ENCODE results near the gene HABP2.

The HABP2 gene

DNA sequence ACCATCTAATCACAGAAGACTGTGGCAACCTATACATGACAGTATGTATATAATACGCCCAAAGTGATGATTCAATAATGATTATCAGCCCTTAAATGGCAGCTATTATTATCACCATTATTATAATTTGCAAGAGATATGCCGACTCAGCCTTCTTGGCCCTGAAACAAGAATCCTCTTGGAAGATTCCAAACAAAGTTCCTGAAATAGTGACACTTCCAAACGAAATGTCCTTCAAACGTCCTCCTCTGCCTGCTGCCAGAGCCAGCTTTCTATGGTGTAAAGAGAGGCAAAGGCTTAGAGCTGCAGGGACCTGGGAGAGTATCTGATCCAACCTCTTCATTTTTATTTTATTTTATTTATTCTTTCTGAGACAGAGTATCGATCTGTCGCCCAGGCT, 75.0 kb downstream of the HABP2 start:
- no peak for DNase-seq (ENCODE audit: low spot score)
- Histone ChIP-seq H3K4me2 (ENCODE audit: insufficient read depth, low read length, poor library complexity, severe bottlenecking) (no peak overlapping the region), H3K27ac (replicated peaks; ENCODE audit: low read length) (no peak overlapping the region), H2AK5ac (ENCODE audit: low read depth, low read length) (no peak overlapping the region), H3K4me1 (ENCODE audit: control insufficient read depth in 2 of 2, insufficient read depth in 1 of 2, low read depth in 1 of 2, low read length in 2 of 2) (peaks cover 6 to 12% of the 10 kb centered on the region in 2 donors), H4K91ac (ENCODE audit: low read depth, low read length, poor library complexity) (no peak overlapping the region), H2AFZ (ENCODE audit: low read length) (no peak overlapping the region), H3K36me3 (replicated peaks in 1 of 2; ENCODE audit: control insufficient read depth in 2 of 2, insufficient read depth in 2 of 2, low read length in 2 of 2) (no peaks in the 10 kb centered on the region), H3K4me3 (ENCODE audit: low read length in 2 of 2) (no peak overlapping the region), H2BK15ac (ENCODE audit: low read length) (no peak overlapping the region), H3K23ac (ENCODE audit: low read depth, low read length, poor library complexity) (no peak overlapping the region), H3K79me1 (ENCODE audit: low read depth, low read length) (no peaks in the 10 kb centered on the region), H2BK5ac (ENCODE audit: low read length) (no peak overlapping the region), H3K9ac (ENCODE audit: low read depth, low read length, poor library complexity) (no peak overlapping the region), H4K8ac (ENCODE audit: low read depth, low read length) (no peak overlapping the region), H3K27me3 (ENCODE audit: control insufficient read depth in 3 of 3, insufficient read depth in 3 of 3, low read depth in 1 of 3, low read length in 3 of 3) (peaks cover 0 to 26% (median 0%) of the 10 kb centered on the region in 3 experiments), H2BK12ac (ENCODE audit: low read length) (no peak overlapping the region), H3K18ac (ENCODE audit: low read length) (no peak overlapping the region), H3K9me3 (replicated peaks in 1 of 2; ENCODE audit: control insufficient read depth in 2 of 2, insufficient read depth in 1 of 2, low read depth in 1 of 2, low read length in 2 of 2) (no peaks in the 10 kb centered on the region), H2BK120ac (ENCODE audit: low read depth, low read length) (no peak overlapping the region), H3K4ac (ENCODE audit: low read length) (no peak overlapping the region), H3K14ac (ENCODE audit: low read length) (no peak overlapping the region)
- no CpG with 5 or more reads among the region's 6 CpGs for WGBS, 2 donors (ENCODE audit: extremely low coverage in 2 of 2, insufficient read length in 2 of 2, insufficient replicate concordance in 1 of 2)

DNA sequence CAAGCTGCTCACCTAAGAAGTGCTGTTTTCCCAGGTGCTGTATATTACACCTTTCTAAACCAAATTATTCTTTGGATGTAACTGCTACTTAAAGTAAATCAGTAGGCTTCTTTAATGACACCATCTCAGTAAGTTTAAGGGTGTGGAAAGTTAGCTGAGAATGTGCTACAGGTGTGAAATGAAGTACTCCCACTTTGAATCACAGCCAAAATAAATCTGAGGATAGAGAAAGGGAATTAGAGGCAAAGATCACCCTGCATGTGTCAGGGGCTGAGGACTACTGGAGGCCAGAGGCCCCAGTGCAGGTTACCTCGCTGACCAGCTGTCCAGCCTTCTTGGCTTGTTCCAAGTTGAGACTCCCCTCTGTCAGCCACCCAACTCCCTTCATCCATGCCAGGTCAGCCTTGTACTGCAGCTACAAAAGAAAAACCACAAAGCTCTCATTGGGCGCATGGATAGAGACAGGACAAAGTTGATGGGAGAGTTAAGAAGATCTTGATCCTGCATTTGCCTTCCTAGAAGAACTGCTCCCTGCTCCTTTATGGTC, 75.8 kb downstream of the HABP2 start:
- Histone ChIP-seq H3K4ac (ENCODE audit: low read length) (no peak overlapping the region), H2BK120ac (ENCODE audit: low read depth, low read length) (no peak overlapping the region), H3K18ac (ENCODE audit: low read length) (no peak overlapping the region), H2AK5ac (ENCODE audit: low read depth, low read length) (no peak overlapping the region), H2AFZ (ENCODE audit: low read length) (no peak overlapping the region), H3K27ac (replicated peaks; ENCODE audit: low read length) (no peak overlapping the region), H3K9ac (ENCODE audit: low read depth, low read length, poor library complexity) (no peak overlapping the region), H3K36me3 (replicated peaks in 1 of 2; ENCODE audit: control insufficient read depth in 2 of 2, insufficient read depth in 2 of 2, low read length in 2 of 2) (no peaks in the 10 kb centered on the region), H4K8ac (ENCODE audit: low read depth, low read length) (no peak overlapping the region), H3K4me1 (ENCODE audit: control insufficient read depth in 2 of 2, insufficient read depth in 1 of 2, low read depth in 1 of 2, low read length in 2 of 2) (peaks cover 6 to 12% of the 10 kb centered on the region in 2 donors), H3K27me3 (ENCODE audit: control insufficient read depth in 3 of 3, insufficient read depth in 3 of 3, low read depth in 1 of 3, low read length in 3 of 3) (peaks cover 0 to 26% (median 0%) of the 10 kb centered on the region in 3 experiments), H2BK5ac (ENCODE audit: low read length) (no peak overlapping the region), H2BK12ac (ENCODE audit: low read length) (no peak overlapping the region), H3K9me3 (replicated peaks in 1 of 2; ENCODE audit: control insufficient read depth in 2 of 2, insufficient read depth in 1 of 2, low read depth in 1 of 2, low read length in 2 of 2) (no peaks in the 10 kb centered on the region), H3K79me1 (ENCODE audit: low read depth, low read length) (no peaks in the 10 kb centered on the region), H3K14ac (ENCODE audit: low read length) (no peak overlapping the region), H2BK15ac (ENCODE audit: low read length) (no peak overlapping the region), H3K4me3 (ENCODE audit: low read length in 2 of 2) (no peak overlapping the region), H3K23ac (ENCODE audit: low read depth, low read length, poor library complexity) (no peak overlapping the region), H3K4me2 (ENCODE audit: insufficient read depth, low read length, poor library complexity, severe bottlenecking) (no peak overlapping the region), H4K91ac (ENCODE audit: low read depth, low read length, poor library complexity) (no peak overlapping the region)
- no CpG with 5 or more reads among the region's 2 CpGs for WGBS, 2 donors (ENCODE audit: extremely low coverage in 2 of 2, insufficient read length in 2 of 2, insufficient replicate concordance in 1 of 2)
- DNase-seq (ENCODE audit: low spot score), result no peak

DNA sequence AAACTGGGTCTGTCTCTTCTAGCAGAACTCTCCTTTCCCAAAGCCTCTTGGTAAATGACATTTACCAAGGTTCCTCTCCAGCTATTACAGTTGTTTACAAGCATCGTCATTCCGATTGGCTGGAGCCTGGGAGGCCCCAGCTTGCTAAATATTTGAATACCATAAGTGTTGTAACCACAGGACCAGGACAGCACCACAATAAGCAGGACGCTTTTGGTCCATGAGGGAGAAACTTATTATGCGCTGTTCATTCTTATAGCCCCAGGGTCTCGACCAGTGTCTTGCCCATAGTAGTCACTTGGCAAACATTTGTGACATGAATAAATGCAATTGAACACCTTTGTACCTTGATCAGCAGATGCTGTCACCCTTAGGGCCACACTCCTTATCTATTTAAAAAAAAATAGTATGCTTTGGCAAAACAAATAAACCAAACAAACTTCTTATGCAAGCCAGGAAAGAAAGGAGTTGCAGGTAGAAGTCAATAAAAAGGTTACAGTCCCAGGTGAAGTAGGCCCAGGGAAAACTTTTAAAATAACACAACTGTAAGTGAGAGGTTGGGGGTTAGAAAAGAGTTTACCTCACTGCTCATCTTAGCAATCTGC, 78.2 kb downstream of the HABP2 start:
- Histone ChIP-seq H3K4me1 (ENCODE audit: control insufficient read depth in 2 of 2, insufficient read depth in 1 of 2, low read depth in 1 of 2, low read length in 2 of 2) (peaks cover 6 to 12% of the 10 kb centered on the region in 2 donors), H3K9ac (ENCODE audit: low read depth, low read length, poor library complexity) (no peak overlapping the region), H4K91ac (ENCODE audit: low read depth, low read length, poor library complexity) (no peak overlapping the region), H2BK5ac (ENCODE audit: low read length) (no peak overlapping the region), H3K23ac (ENCODE audit: low read depth, low read length, poor library complexity) (no peak overlapping the region), H3K27me3 (ENCODE audit: control insufficient read depth in 3 of 3, insufficient read depth in 3 of 3, low read depth in 1 of 3, low read length in 3 of 3) (peaks cover 0 to 17% (median 0%) of the 10 kb centered on the region in 3 experiments), H2BK120ac (ENCODE audit: low read depth, low read length) (no peak overlapping the region), H2AFZ (ENCODE audit: low read length) (no peak overlapping the region), H2BK15ac (ENCODE audit: low read length) (no peak overlapping the region), H2BK12ac (ENCODE audit: low read length) (no peak overlapping the region), H3K36me3 (replicated peaks in 1 of 2; ENCODE audit: control insufficient read depth in 2 of 2, insufficient read depth in 2 of 2, low read length in 2 of 2) (no peaks in the 10 kb centered on the region), H3K18ac (ENCODE audit: low read length) (no peak overlapping the region), H3K9me3 (replicated peaks in 1 of 2; ENCODE audit: control insufficient read depth in 2 of 2, insufficient read depth in 1 of 2, low read depth in 1 of 2, low read length in 2 of 2) (peaks cover 0 to 2% of the 10 kb centered on the region in 2 donors), H3K27ac (replicated peaks; ENCODE audit: low read length) (no peak overlapping the region), H3K4me2 (ENCODE audit: insufficient read depth, low read length, poor library complexity, severe bottlenecking) (no peak overlapping the region), H3K79me1 (ENCODE audit: low read depth, low read length) (no peaks in the 10 kb centered on the region), H3K4me3 (ENCODE audit: low read length in 2 of 2) (no peak overlapping the region), H4K8ac (ENCODE audit: low read depth, low read length) (no peak overlapping the region), H3K4ac (ENCODE audit: low read length) (no peak overlapping the region), H2AK5ac (ENCODE audit: low read depth, low read length) (no peak overlapping the region), H3K14ac (ENCODE audit: low read length) (no peak overlapping the region)
- DNase-seq (ENCODE audit: low spot score), result no peak
- no CpG with 5 or more reads among the region's 5 CpGs for WGBS, 2 donors (ENCODE audit: extremely low coverage in 2 of 2, insufficient read length in 2 of 2, insufficient replicate concordance in 1 of 2)

DNA sequence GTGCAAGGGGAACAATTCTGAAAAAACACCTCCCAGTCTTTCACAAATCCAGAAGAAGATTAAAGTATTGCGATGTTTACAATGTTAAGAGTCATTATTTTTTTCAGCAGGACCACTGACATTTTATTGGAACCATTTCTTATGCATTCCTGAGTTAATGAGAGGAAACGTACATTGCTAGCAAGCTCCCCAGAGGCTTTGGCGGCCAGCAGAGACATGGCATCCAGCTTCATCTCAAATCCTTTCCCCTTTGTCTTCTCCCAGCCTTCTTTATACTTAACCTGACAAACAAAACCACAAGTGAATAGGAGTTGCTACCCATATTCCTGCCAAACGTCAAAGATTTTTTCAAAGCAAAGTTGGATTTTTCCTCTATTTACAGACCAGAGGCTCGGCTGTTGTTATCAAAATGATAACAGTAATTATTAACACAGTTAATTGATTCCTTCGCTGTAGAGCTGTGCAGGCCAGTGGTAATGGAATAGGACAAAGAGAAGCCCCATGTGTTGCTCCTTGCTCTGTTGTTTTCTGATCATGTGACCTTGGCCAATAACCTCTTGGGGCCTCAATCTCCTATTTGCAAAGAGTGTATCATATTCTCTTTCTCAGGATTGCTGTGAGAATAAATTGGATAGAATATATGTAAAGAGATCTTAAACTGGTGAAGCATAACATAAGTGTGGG, 79.0 kb downstream of the HABP2 start:
- no peak overlapping the region for H2BK15ac ChIP-seq (ENCODE audit: low read length)
- no peak overlapping the region for H4K8ac ChIP-seq (ENCODE audit: low read depth, low read length)
- H2AFZ ChIP-seq (ENCODE audit: low read length), result peak overlapping the region; percentile 66
- H3K4ac ChIP-seq (ENCODE audit: low read length), result no peak overlapping the region
- no peak overlapping the region for H3K18ac ChIP-seq (ENCODE audit: low read length)
- H3K4me1 ChIP-seq (ENCODE audit: control insufficient read depth in 2 of 2, insufficient read depth in 1 of 2, low read depth in 1 of 2, low read length in 2 of 2), result peaks cover 3 to 12% of the 10 kb centered on the region in 2 donors
- no peak overlapping the region for H2BK5ac ChIP-seq (ENCODE audit: low read length)
- DNase-seq (ENCODE audit: low spot score), result no peak
- WGBS, 2 donors (ENCODE audit: extremely low coverage in 2 of 2, insufficient read length in 2 of 2, insufficient replicate concordance in 1 of 2), result no CpG with 5 or more reads among the region's 6 CpGs
- H2BK120ac ChIP-seq (ENCODE audit: low read depth, low read length), result no peak overlapping the region
- no peak overlapping the region for H3K9ac ChIP-seq (ENCODE audit: low read depth, low read length, poor library complexity)
- H2AK5ac ChIP-seq (ENCODE audit: low read depth, low read length), result no peak overlapping the region
- H2BK12ac ChIP-seq (ENCODE audit: low read length), result no peak overlapping the region
- peaks cover 0 to 9% (median 0%) of the 10 kb centered on the region in 3 experiments for H3K27me3 ChIP-seq (ENCODE audit: control insufficient read depth in 3 of 3, insufficient read depth in 3 of 3, low read depth in 1 of 3, low read length in 3 of 3)
- no peak overlapping the region for H3K4me3 ChIP-seq (ENCODE audit: low read length in 2 of 2)
- H3K23ac ChIP-seq (ENCODE audit: low read depth, low read length, poor library complexity), result no peak overlapping the region
- H3K36me3 ChIP-seq (replicated peaks in 1 of 2; ENCODE audit: control insufficient read depth in 2 of 2, insufficient read depth in 2 of 2, low read length in 2 of 2), result no peaks in the 10 kb centered on the region
- H3K27ac ChIP-seq (replicated peaks; ENCODE audit: low read length), result no peak overlapping the region
- H3K79me1 ChIP-seq (ENCODE audit: low read depth, low read length), result no peaks in the 10 kb centered on the region
- no peak overlapping the region for H4K91ac ChIP-seq (ENCODE audit: low read depth, low read length, poor library complexity)
- peaks cover 0 to 2% of the 10 kb centered on the region in 2 donors for H3K9me3 ChIP-seq (replicated peaks in 1 of 2; ENCODE audit: control insufficient read depth in 2 of 2, insufficient read depth in 1 of 2, low read depth in 1 of 2, low read length in 2 of 2)
- no peak overlapping the region for H3K14ac ChIP-seq (ENCODE audit: low read length)
- H3K4me2 ChIP-seq (ENCODE audit: insufficient read depth, low read length, poor library complexity, severe bottlenecking), result no peak overlapping the region
